ENCODE measurements around the gene MUC5B. TPM values are rescaled to one million over a fixed set of nuclear protein-coding genes. Genes with fewer than 3 reads are reported as not detected.

Gene MUC5B
- total and polyA plus RNA-seq, 4 donors: 0.17 to 0.95 (median 0.50) TPM; not detected in 1

- TF ChIP-seq, protein P1, sequence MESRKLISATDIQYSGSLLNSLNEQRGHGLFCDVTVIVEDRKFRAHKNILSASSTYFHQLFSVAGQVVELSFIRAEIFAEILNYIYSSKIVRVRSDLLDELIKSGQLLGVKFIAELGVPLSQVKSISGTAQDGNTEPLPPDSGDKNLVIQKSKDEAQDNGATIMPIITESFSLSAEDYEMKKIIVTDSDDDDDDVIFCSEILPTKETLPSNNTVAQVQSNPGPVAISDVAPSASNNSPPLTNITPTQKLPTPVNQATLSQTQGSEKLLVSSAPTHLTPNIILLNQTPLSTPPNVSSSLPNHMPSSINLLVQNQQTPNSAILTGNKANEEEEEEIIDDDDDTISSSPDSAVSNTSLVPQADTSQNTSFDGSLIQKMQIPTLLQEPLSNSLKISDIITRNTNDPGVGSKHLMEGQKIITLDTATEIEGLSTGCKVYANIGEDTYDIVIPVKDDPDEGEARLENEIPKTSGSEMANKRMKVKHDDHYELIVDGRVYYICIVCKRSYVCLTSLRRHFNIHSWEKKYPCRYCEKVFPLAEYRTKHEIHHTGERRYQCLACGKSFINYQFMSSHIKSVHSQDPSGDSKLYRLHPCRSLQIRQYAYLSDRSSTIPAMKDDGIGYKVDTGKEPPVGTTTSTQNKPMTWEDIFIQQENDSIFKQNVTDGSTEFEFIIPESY (IDR thresholded peaks at IDR 0.05): no peak
- TF ChIP-seq, protein P2, sequence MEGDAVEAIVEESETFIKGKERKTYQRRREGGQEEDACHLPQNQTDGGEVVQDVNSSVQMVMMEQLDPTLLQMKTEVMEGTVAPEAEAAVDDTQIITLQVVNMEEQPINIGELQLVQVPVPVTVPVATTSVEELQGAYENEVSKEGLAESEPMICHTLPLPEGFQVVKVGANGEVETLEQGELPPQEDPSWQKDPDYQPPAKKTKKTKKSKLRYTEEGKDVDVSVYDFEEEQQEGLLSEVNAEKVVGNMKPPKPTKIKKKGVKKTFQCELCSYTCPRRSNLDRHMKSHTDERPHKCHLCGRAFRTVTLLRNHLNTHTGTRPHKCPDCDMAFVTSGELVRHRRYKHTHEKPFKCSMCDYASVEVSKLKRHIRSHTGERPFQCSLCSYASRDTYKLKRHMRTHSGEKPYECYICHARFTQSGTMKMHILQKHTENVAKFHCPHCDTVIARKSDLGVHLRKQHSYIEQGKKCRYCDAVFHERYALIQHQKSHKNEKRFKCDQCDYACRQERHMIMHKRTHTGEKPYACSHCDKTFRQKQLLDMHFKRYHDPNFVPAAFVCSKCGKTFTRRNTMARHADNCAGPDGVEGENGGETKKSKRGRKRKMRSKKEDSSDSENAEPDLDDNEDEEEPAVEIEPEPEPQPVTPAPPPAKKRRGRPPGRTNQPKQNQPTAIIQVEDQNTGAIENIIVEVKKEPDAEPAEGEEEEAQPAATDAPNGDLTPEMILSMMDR (IDR thresholded peaks at IDR 0.05; ENCODE audit: low read depth, low read length, missing input control): no peak
- TF ChIP-seq, protein P3, sequence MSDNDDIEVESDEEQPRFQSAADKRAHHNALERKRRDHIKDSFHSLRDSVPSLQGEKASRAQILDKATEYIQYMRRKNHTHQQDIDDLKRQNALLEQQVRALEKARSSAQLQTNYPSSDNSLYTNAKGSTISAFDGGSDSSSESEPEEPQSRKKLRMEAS (IDR thresholded peaks at IDR 0.05): no peak
Measured at GRCh38 chr11:1218256-1218787, 4.5 kb upstream of the MUC5B start (continued).

GRCh38 chr11:1218788-1219445 lies 3.9 kb upstream of the MUC5B start:
- WGBS: 76% methylated on average over 16 of the region's 16 CpGs
- TF ChIP-seq NR2F2 (IDR thresholded peaks at IDR 0.05) (no peak), HNF4A (conservative IDR thresholded peaks at IDR 0.05) (no peak), JUND (IDR thresholded peaks at IDR 0.05) (no peak), RAD21 (IDR thresholded peaks at IDR 0.05) (no peak), GABPA (IDR thresholded peaks at IDR 0.05 in 1 of 2, conservative IDR thresholded peaks at IDR 0.05 in 1 of 2) (no peak), EGR1 (IDR thresholded peaks at IDR 0.05; ENCODE audit: low read depth in 2 of 2) (no peak), HNF4G (IDR thresholded peaks at IDR 0.05) (no peak), SP1 (IDR thresholded peaks at IDR 0.05) (no peak), TAF1 (conservative IDR thresholded peaks at IDR 0.05) (no peak), RXRA (IDR thresholded peaks at IDR 0.05) (no peak), FOXA2 (IDR thresholded peaks at IDR 0.05) (no peak), FOXA1 (IDR thresholded peaks at IDR 0.05) (no peak), YY1 (IDR thresholded peaks at IDR 0.05) (no peak)
- TF ChIP-seq, protein P4, sequence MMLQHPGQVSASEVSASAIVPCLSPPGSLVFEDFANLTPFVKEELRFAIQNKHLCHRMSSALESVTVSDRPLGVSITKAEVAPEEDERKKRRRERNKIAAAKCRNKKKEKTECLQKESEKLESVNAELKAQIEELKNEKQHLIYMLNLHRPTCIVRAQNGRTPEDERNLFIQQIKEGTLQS (IDR thresholded peaks at IDR 0.05): no peak
- TF ChIP-seq, protein P2 (IDR thresholded peaks at IDR 0.05; ENCODE audit: low read depth, low read length, missing input control): no peak
- TF ChIP-seq, protein P3 (IDR thresholded peaks at IDR 0.05): no peak
- TF ChIP-seq, protein P1 (IDR thresholded peaks at IDR 0.05): no peak
- TF ChIP-seq, protein P5, sequence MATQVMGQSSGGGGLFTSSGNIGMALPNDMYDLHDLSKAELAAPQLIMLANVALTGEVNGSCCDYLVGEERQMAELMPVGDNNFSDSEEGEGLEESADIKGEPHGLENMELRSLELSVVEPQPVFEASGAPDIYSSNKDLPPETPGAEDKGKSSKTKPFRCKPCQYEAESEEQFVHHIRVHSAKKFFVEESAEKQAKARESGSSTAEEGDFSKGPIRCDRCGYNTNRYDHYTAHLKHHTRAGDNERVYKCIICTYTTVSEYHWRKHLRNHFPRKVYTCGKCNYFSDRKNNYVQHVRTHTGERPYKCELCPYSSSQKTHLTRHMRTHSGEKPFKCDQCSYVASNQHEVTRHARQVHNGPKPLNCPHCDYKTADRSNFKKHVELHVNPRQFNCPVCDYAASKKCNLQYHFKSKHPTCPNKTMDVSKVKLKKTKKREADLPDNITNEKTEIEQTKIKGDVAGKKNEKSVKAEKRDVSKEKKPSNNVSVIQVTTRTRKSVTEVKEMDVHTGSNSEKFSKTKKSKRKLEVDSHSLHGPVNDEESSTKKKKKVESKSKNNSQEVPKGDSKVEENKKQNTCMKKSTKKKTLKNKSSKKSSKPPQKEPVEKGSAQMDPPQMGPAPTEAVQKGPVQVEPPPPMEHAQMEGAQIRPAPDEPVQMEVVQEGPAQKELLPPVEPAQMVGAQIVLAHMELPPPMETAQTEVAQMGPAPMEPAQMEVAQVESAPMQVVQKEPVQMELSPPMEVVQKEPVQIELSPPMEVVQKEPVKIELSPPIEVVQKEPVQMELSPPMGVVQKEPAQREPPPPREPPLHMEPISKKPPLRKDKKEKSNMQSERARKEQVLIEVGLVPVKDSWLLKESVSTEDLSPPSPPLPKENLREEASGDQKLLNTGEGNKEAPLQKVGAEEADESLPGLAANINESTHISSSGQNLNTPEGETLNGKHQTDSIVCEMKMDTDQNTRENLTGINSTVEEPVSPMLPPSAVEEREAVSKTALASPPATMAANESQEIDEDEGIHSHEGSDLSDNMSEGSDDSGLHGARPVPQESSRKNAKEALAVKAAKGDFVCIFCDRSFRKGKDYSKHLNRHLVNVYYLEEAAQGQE (IDR thresholded peaks at IDR 0.05): no peak
- Histone ChIP-seq H3K9ac (ENCODE audit: low read depth in 1 of 2, low read length in 2 of 2) (no peak overlapping the region), H3K4me3 (ENCODE audit: low read depth in 1 of 3, low read length in 3 of 3) (no peak overlapping the region), H3K36me3 (ENCODE audit: control insufficient read depth in 4 of 4, insufficient read depth in 3 of 4, low read depth in 1 of 4, low read length in 3 of 4) (no peaks in the 10 kb centered on the region), H3K9me3 (ENCODE audit: control insufficient read depth in 4 of 4, low read length in 3 of 4) (no peaks in the 10 kb centered on the region), H3K27me3 (ENCODE audit: control insufficient read depth in 4 of 4, insufficient read depth in 4 of 4, low read length in 3 of 4) (peaks cover 0 to 6% (median 1%) of the 10 kb centered on the region in 4 donors), H3K27ac (ENCODE audit: low read depth in 1 of 2, low read length in 2 of 2) (no peak overlapping the region), H3K4me1 (ENCODE audit: control insufficient read depth in 4 of 4, insufficient read depth in 4 of 4, low read length in 3 of 4) (no peaks in the 10 kb centered on the region)
- no peak for DNase-seq (ENCODE audit: low spot score)

Measured in liver (tissue), 9 donors.